HepG2 (cell line): ENCODE results near the gene EFEMP2. TPM values are rescaled to one million over a fixed set of nuclear protein-coding genes. Genes with fewer than 3 reads are reported as not detected.
A peak's percentile ranks its signal among the peaks of the same experiment; 100 is the strongest.

Source experiments
- ATF1 ChIP-seq: IDR thresholded peaks from 2 replicates; pipeline ENCODE4 v1.6.1; 2016; ENCODE audit warnings: mild to moderate bottlenecking, control low read depth
- ATRX ChIP-seq: sonication (generic); formaldehyde crosslinking; IDR thresholded peaks from 2 replicates; pipeline ENCODE4 v1.4.0; 2020; ENCODE audit warnings: missing genetic modification reagents, borderline replicate concordance
- ELF1 ChIP-seq: sonication (generic); formaldehyde crosslinking; IDR thresholded peaks from 2 replicates; pipeline ENCODE4 v1.4.0; 2020; ENCODE audit warnings: missing genetic modification reagents
- ELF4 ChIP-seq: sonication (generic); formaldehyde crosslinking; IDR thresholded peaks from 2 replicates; pipeline ENCODE4 v1.5.0; 2020; ENCODE audit warnings: missing genetic modification reagents, mild to moderate bottlenecking, moderate library complexity, borderline replicate concordance
- ISL2 ChIP-seq: sonication (generic); formaldehyde crosslinking; IDR thresholded peaks from 2 replicates; pipeline ENCODE4 v1.5.0; 2020; ENCODE audit warnings: missing genetic modification reagents
- KMT2B ChIP-seq: IDR thresholded peaks from 2 replicates; pipeline ENCODE4 v1.6.1; 2016; ENCODE audit warnings: missing genetic modification reagents, missing compliant biosample characterization
- NAIF1 ChIP-seq: sonication (generic); formaldehyde crosslinking; IDR thresholded peaks from 2 replicates; pipeline ENCODE4 v1.5.0; 2020; ENCODE audit warnings: mild to moderate bottlenecking, missing genetic modification reagents, borderline replicate concordance
- NR2C2 ChIP-seq: sonication (generic); formaldehyde crosslinking; IDR thresholded peaks from 2 replicates; pipeline ENCODE4 v1.4.0; 2020; ENCODE audit warnings: missing genetic modification reagents, mild to moderate bottlenecking, moderate library complexity, borderline replicate concordance
- PCBP1 ChIP-seq: fragments of 200-400 bp; formaldehyde crosslinking; IDR thresholded peaks from 2 replicates; pipeline ENCODE4 v1.6.1; 2017; ENCODE audit warnings: mild to moderate bottlenecking, low read depth, low read length, borderline replicate concordance
- POLR2G ChIP-seq: fragments of 200-400 bp; formaldehyde crosslinking; IDR thresholded peaks from 2 replicates; pipeline ENCODE4 v1.6.1; 2018; ENCODE audit warnings: mild to moderate bottlenecking, low read depth, low read length, moderate library complexity
- RXRA ChIP-seq: sonication (generic); formaldehyde crosslinking; IDR thresholded peaks from 2 replicates; pipeline ENCODE4 v1.5.1; 2020; ENCODE audit warnings: missing genetic modification reagents
- SIN3A ChIP-seq: IDR thresholded peaks from 2 replicates; pipeline ENCODE4 v1.6.1; 2011; ENCODE audit warnings: low read depth, mild to moderate bottlenecking, control low read depth, low read length, borderline replicate concordance
- SSRP1 ChIP-seq: IDR thresholded peaks from 2 replicates; pipeline ENCODE4 v1.6.1; 2016; ENCODE audit warnings: control low read depth
- YEATS2 ChIP-seq: sonication (generic); formaldehyde crosslinking; IDR thresholded peaks from 2 replicates; pipeline ENCODE4 v1.4.0; 2020; ENCODE audit warnings: missing genetic modification reagents, borderline replicate concordance
- ZBTB7A ChIP-seq: sonication (generic); formaldehyde crosslinking; IDR thresholded peaks from 2 replicates; pipeline ENCODE4 v1.8.0; 2022; ENCODE audit warnings: mild to moderate bottlenecking, missing genetic modification reagents
- ZNF614 ChIP-seq: IDR thresholded peaks from 2 replicates; pipeline ENCODE4 v1.6.1; 2018; ENCODE audit warnings: missing biosample characterization, missing genetic modification reagents, inconsistent platforms, borderline replicate concordance
- ZNF672 ChIP-seq: sonication (generic); formaldehyde crosslinking; IDR thresholded peaks from 2 replicates; pipeline ENCODE4 v1.8.1; 2022; ENCODE audit warnings: missing genetic modification reagents
- ZNF878 ChIP-seq: sonication (generic); formaldehyde crosslinking; IDR thresholded peaks from 2 replicates; pipeline ENCODE4 v1.8.1; 2023; ENCODE audit warnings: mild to moderate bottlenecking, missing genetic modification reagents, moderate library complexity
- polyA plus RNA-seq, 8 experiments: library from polyadenylated mRNA; depleted of rRNA in 3 of 8; stranded (reverse) in 7 of 8; unstranded in 1 of 8; fragments of >200 nt; fragmentation: Illumina TruSeq in 4 of 8; extraction: Trizol in 4 of 8; gene quantifications; 2 replicates each; pipeline versions ENCODE4 v1.2.1 to v1.2.3, GENCODE V29; 2011 to 2016; ENCODE audit warnings: low read depth in 4 of 8, missing spikeins in 1 of 8, mixed read lengths in 1 of 8; ENCODE audit not compliant: insufficient read depth in 1 of 8
- total RNA-seq, 5 experiments: library from RNA; depleted of rRNA; stranded (reverse); fragments of >200 nt; fragmentation: Illumina TruSeq; extraction: Trizol; gene quantifications; 2 replicates each; pipeline ENCODE4 v1.2.3, GENCODE V29; 2016; ENCODE audit warnings: low read depth in 1 of 5
- TF ChIP-seq, protein P1 (sequence below): IDR thresholded peaks from 2 replicates; pipeline ENCODE4 v1.6.1; 2018; ENCODE audit warnings: missing genetic modification reagents, mild to moderate bottlenecking, missing compliant biosample characterization
- TF ChIP-seq, protein P2 (sequence below), 2 experiments: sonication (generic) in 1 of 2; formaldehyde crosslinking in 1 of 2; IDR thresholded peaks; 2 replicates each; pipeline versions ENCODE4 v1.5.1 to v1.6.1; 2011 to 2020; ENCODE audit warnings: borderline replicate concordance in 1 of 2, low read depth in 1 of 2, low read length in 1 of 2, mild to moderate bottlenecking in 1 of 2, missing genetic modification reagents in 1 of 2, moderate library complexity in 1 of 2
- TF ChIP-seq, protein P3 (sequence below): sonication (generic); formaldehyde crosslinking; IDR thresholded peaks from 2 replicates; pipeline ENCODE4 v1.5.1; 2020; ENCODE audit warnings: mild to moderate bottlenecking, missing genetic modification reagents

EFEMP2 gene
- total and polyA plus RNA-seq, 2 of the 13 experiments (the other 11 are each of a cell fraction or from before 2014, with no cell fraction given), result 7.4 to 29.7 TPM

DNA sequence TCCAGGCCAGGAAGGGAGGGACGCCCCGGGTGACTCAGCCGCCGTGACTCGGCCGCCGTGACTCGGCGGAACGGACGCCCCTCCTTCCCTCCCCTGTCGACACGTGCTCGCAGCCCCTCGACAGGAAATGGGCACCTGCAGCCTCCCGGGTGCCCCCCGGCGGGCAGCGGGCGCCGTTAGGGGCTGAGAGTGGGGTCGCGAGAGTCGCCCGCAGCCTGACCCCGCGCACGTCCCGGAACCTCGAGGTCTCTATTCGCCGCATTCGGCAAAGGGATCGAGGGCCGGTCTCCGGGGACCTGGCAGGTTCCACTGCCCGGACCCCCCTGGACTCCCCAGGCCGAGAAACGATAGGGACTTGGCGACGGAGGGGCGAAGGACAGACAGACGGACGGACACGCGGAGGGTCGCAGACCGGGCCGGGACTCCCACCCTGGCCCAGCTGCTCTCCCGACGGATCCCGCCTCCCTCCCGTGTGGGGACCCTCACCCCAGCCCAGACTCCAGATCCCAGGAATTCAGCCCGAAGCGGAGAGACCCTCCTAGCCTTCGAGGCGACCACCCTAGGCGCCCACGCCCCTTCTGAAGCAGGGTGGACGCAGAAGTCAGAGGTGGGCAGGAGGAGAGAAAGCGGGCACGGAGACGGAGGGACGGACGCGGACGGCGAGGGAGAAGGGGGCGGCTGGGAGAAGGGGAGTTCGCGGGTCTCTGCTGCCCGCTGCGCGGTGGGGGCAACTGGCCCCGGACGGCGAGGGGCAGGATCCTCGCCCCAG, 26.9 kb upstream of the EFEMP2 start (continued):
- TF ChIP-seq ATF1 (CRISPR knock-in tag) (no peak), ZNF614 (CRISPR knock-in tag) (peak; percentile 69; the same call in 1 of the 2 replicates), ATRX (CRISPR knock-in tag) (no peak), NAIF1 (CRISPR knock-in tag) (no peak), SSRP1 (CRISPR knock-in tag) (0 out of 2 replicates have a peak, but pooled peaks have one; percentile 57), NR2C2 (CRISPR knock-in tag) (no peak), KMT2B (0 out of 2 replicates have a peak, but pooled peaks have one; percentile 39), YEATS2 (CRISPR knock-in tag) (no peak), PCBP1 (no peak), SIN3A (peak; percentile 31; the same call in 1 of the 2 replicates), ELF4 (0 out of 2 replicates have a peak, but pooled peaks have one; percentile 48), ZNF672 (CRISPR knock-in tag) (no peak; the same call in 1 of the 2 replicates), POLR2G (peak; percentile 56; the same call in 1 of the 2 replicates), RXRA (CRISPR knock-in tag) (peak; percentile 56; the same call in 1 of the 2 replicates), ELF1 (CRISPR knock-in tag) (peak; percentile 29; the same call in 1 of the 2 replicates), ISL2 (no peak; the same call in 1 of the 2 replicates), ZNF878 (CRISPR knock-in tag) (peak; percentile 85), ZBTB7A (CRISPR knock-in tag) (no peak; the same call in 1 of the 2 replicates)
- TF ChIP-seq, protein P1, sequence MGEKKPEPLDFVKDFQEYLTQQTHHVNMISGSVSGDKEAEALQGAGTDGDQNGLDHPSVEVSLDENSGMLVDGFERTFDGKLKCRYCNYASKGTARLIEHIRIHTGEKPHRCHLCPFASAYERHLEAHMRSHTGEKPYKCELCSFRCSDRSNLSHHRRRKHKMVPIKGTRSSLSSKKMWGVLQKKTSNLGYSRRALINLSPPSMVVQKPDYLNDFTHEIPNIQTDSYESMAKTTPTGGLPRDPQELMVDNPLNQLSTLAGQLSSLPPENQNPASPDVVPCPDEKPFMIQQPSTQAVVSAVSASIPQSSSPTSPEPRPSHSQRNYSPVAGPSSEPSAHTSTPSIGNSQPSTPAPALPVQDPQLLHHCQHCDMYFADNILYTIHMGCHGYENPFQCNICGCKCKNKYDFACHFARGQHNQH (CRISPR knock-in tag), result peak; percentile 59; the same call in 1 of the 2 replicates
- TF ChIP-seq, protein P2, sequence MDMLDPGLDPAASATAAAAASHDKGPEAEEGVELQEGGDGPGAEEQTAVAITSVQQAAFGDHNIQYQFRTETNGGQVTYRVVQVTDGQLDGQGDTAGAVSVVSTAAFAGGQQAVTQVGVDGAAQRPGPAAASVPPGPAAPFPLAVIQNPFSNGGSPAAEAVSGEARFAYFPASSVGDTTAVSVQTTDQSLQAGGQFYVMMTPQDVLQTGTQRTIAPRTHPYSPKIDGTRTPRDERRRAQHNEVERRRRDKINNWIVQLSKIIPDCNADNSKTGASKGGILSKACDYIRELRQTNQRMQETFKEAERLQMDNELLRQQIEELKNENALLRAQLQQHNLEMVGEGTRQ (IDR thresholded peaks at IDR 0.05; ENCODE audit: low read depth, low read length), result no peak
- TF ChIP-seq, protein P2 (CRISPR knock-in tag; IDR thresholded peaks at IDR 0.05; ENCODE audit: borderline replicate concordance), result peak; percentile 59; the same call in 1 of the 2 replicates
- TF ChIP-seq, protein P3, sequence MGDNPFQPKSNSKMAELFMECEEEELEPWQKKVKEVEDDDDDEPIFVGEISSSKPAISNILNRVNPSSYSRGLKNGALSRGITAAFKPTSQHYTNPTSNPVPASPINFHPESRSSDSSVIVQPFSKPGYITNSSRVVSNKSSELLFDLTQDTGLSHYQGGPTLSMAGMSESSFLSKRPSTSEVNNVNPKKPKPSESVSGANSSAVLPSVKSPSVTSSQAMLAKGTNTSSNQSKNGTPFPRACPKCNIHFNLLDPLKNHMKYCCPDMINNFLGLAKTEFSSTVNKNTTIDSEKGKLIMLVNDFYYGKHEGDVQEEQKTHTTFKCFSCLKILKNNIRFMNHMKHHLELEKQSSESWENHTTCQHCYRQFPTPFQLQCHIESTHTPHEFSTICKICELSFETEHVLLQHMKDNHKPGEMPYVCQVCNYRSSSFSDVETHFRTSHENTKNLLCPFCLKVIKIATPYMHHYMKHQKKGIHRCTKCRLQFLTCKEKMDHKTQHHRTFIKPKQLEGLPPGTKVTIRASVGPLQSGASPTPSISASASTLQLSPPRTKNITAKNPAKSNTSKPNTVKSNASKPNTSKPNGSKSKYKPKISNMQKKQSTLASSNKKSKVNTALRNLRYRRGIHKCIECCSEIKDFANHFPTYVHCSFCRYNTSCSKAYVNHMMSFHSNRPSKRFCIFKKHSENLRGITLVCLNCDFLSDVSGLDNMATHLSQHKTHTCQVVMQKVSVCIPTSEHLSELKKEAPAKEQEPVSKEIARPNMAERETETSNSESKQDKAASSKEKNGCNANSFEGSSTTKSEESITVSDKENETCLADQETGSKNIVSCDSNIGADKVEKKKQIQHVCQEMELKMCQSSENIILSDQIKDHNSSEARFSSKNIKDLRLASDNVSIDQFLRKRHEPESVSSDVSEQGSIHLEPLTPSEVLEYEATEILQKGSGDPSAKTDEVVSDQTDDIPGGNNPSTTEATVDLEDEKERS (CRISPR knock-in tag), result no peak
